Measurements from ENCODE around the gene GP5. TPM values are rescaled to one million over a fixed set of nuclear protein-coding genes. Genes with fewer than 3 reads are reported as not detected.

Gene GP5
- total and polyA plus RNA-seq, 2 of the 13 experiments (the other 11 are each of a cell fraction or from before 2014, with no cell fraction given): not detected

DNA sequence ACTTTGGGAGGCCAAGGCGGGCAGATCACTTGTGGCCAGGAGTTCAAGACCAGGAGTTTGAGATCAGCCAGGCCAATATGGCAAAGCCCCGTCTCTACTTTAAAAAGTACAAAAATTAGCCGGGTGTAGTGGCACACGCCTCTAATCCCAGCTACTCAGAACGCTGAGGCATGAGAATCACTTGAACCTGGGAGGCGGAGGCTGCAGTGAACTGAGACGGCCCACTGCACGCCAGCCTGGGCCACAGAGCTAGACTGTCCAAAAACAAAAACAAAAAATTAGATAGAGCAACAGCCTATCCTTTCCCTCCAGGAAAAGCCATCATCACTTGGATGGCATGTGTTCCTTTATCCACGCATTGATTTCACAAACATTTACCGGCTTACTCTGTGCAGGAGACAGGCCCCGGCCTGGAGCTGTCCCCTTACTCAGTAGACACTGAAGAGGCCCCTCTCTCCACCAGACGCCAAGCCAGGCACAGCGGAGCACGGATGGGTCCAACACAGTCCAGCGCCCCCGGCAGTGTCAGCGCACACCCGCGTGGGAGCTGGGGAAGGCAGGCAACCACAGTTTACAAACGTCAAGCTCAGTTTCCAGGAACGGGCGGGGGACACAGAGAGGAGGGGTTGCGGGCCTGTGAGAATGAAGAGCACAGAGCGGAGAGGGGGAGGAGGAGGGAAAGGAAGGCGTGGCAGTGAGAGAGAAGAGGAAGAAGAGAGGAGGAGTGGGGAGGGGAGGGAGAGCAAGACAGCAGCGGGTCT is 3.1 kb downstream of the GP5 start (continued):
- TF ChIP-seq, protein P1, sequence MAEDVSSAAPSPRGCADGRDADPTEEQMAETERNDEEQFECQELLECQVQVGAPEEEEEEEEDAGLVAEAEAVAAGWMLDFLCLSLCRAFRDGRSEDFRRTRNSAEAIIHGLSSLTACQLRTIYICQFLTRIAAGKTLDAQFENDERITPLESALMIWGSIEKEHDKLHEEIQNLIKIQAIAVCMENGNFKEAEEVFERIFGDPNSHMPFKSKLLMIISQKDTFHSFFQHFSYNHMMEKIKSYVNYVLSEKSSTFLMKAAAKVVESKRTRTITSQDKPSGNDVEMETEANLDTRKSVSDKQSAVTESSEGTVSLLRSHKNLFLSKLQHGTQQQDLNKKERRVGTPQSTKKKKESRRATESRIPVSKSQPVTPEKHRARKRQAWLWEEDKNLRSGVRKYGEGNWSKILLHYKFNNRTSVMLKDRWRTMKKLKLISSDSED (CRISPR knock-in tag; IDR thresholded peaks at IDR 0.05): no peak
- TF ChIP-seq ZNF747 (CRISPR knock-in tag; IDR thresholded peaks at IDR 0.05; ENCODE audit: borderline replicate concordance) (no peak), ISL2 (CRISPR knock-in tag; IDR thresholded peaks at IDR 0.05) (no peak), SMARCC2 (IDR thresholded peaks at IDR 0.05) (no peak), CHCHD3 (CRISPR knock-in tag; IDR thresholded peaks at IDR 0.05) (no peak), ZFY (CRISPR knock-in tag; IDR thresholded peaks at IDR 0.05) (peak; percentile 34), ZNF232 (CRISPR knock-in tag; IDR thresholded peaks at IDR 0.05; ENCODE audit: borderline replicate concordance) (no peak), ZC3H13 (CRISPR knock-in tag; IDR thresholded peaks at IDR 0.05) (no peak), ZNF225 (CRISPR knock-in tag; IDR thresholded peaks at IDR 0.05) (peak; percentile 36; the same call in 1 of the 2 replicates), SKI (IDR thresholded peaks at IDR 0.05; ENCODE audit: partially characterized antibody) (no peak), U2AF1 (optimal IDR thresholded peaks at IDR 0.05; ENCODE audit: low read depth, low read length) (no peak), MEF2D (CRISPR knock-in tag; IDR thresholded peaks at IDR 0.05) (no peak), ZFYVE20 (CRISPR knock-in tag; IDR thresholded peaks at IDR 0.05; ENCODE audit: borderline replicate concordance, low read depth) (no peak), MTF1 (CRISPR knock-in tag; IDR thresholded peaks at IDR 0.05) (no peak)
- TF ChIP-seq, protein P2, sequence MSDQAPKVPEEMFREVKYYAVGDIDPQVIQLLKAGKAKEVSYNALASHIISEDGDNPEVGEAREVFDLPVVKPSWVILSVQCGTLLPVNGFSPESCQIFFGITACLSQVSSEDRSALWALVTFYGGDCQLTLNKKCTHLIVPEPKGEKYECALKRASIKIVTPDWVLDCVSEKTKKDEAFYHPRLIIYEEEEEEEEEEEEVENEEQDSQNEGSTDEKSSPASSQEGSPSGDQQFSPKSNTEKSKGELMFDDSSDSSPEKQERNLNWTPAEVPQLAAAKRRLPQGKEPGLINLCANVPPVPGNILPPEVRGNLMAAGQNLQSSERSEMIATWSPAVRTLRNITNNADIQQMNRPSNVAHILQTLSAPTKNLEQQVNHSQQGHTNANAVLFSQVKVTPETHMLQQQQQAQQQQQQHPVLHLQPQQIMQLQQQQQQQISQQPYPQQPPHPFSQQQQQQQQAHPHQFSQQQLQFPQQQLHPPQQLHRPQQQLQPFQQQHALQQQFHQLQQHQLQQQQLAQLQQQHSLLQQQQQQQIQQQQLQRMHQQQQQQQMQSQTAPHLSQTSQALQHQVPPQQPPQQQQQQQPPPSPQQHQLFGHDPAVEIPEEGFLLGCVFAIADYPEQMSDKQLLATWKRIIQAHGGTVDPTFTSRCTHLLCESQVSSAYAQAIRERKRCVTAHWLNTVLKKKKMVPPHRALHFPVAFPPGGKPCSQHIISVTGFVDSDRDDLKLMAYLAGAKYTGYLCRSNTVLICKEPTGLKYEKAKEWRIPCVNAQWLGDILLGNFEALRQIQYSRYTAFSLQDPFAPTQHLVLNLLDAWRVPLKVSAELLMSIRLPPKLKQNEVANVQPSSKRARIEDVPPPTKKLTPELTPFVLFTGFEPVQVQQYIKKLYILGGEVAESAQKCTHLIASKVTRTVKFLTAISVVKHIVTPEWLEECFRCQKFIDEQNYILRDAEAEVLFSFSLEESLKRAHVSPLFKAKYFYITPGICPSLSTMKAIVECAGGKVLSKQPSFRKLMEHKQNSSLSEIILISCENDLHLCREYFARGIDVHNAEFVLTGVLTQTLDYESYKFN (CRISPR knock-in tag; conservative IDR thresholded peaks at IDR 0.05): 0 out of 2 replicates have a peak, but pooled peaks have one; percentile 27
- TF ChIP-seq, protein P3, sequence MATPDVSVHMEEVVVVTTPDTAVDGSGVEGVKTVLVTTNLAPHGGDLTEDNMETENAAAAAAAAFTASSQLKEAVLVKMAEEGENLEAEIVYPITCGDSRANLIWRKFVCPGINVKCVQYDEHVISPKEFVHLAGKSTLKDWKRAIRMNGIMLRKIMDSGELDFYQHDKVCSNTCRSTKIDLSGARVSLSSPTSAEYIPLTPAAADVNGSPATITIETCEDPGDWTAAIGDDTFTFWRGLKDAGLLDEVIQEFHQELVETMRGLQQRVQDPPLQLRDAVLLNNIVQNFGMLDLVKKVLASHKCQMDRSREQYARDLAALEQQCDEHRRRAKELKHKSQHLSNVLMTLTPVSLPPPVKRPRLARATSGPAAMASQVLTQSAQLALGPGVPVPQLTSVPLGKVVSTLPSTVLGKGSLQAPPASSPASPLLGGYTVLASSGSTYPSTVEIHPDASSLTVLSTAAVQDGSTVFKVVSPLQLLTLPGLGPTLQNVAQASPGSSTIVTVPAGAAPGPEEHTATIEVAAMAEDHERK (CRISPR knock-in tag; IDR thresholded peaks at IDR 0.05; ENCODE audit: low read depth): no peak
- TF ChIP-seq, protein P4, sequence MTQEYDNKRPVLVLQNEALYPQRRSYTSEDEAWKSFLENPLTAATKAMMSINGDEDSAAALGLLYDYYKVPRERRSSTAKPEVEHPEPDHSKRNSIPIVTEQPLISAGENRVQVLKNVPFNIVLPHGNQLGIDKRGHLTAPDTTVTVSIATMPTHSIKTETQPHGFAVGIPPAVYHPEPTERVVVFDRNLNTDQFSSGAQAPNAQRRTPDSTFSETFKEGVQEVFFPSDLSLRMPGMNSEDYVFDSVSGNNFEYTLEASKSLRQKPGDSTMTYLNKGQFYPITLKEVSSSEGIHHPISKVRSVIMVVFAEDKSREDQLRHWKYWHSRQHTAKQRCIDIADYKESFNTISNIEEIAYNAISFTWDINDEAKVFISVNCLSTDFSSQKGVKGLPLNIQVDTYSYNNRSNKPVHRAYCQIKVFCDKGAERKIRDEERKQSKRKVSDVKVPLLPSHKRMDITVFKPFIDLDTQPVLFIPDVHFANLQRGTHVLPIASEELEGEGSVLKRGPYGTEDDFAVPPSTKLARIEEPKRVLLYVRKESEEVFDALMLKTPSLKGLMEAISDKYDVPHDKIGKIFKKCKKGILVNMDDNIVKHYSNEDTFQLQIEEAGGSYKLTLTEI (CRISPR knock-in tag; conservative IDR thresholded peaks at IDR 0.05): no peak
- TF ChIP-seq, protein P5, sequence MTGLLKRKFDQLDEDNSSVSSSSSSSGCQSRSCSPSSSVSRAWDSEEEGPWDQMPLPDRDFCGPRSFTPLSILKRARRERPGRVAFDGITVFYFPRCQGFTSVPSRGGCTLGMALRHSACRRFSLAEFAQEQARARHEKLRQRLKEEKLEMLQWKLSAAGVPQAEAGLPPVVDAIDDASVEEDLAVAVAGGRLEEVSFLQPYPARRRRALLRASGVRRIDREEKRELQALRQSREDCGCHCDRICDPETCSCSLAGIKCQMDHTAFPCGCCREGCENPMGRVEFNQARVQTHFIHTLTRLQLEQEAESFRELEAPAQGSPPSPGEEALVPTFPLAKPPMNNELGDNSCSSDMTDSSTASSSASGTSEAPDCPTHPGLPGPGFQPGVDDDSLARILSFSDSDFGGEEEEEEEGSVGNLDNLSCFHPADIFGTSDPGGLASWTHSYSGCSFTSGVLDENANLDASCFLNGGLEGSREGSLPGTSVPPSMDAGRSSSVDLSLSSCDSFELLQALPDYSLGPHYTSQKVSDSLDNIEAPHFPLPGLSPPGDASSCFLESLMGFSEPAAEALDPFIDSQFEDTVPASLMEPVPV (CRISPR knock-in tag; IDR thresholded peaks at IDR 0.05): no peak
- TF ChIP-seq, protein P6, sequence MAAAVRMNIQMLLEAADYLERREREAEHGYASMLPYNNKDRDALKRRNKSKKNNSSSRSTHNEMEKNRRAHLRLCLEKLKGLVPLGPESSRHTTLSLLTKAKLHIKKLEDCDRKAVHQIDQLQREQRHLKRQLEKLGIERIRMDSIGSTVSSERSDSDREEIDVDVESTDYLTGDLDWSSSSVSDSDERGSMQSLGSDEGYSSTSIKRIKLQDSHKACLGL (CRISPR knock-in tag; IDR thresholded peaks at IDR 0.05): no peak
